HG03378 (cell line): Measurements from ENCODE around the gene TENM4.
A peak's percentile ranks its signal among the peaks of the same experiment; 100 is the strongest.
"Not testable (repeated sequence)": the region's sequence is repeated elsewhere in the genome, so short reads cannot be mapped to it uniquely, and the experiment has no call there.

Experiments
- ATAC-seq: cut with Tn5 transposase; IDR thresholded peaks from one replicate; pipeline ENCODE4 v1.9.1; 2021; ENCODE audit warnings: mild to moderate bottlenecking, moderate library complexity; ENCODE audit not compliant: unreplicated experiment

TENM4 gene

DNA sequence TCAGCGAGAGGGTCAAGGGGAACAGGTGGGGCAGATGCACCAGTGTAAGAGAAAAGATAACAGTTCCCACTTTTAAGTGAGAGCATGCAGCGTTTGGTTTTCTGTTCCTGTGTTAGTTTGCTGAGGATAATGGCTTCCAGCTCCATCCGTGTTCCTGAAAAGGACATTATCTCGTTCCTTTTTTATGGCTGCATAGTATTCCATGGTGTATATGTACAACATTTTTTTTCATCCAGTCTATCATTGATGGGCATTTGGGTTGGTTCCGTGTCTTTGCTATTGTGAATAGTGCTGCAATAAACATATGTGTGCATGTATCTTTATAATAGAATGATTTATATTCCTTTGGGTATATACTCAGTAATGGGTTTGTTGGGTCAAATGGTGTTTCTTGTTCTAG lies 218.7 kb downstream of the TENM4 start:
- not testable (repeated sequence) for ATAC-seq

DNA sequence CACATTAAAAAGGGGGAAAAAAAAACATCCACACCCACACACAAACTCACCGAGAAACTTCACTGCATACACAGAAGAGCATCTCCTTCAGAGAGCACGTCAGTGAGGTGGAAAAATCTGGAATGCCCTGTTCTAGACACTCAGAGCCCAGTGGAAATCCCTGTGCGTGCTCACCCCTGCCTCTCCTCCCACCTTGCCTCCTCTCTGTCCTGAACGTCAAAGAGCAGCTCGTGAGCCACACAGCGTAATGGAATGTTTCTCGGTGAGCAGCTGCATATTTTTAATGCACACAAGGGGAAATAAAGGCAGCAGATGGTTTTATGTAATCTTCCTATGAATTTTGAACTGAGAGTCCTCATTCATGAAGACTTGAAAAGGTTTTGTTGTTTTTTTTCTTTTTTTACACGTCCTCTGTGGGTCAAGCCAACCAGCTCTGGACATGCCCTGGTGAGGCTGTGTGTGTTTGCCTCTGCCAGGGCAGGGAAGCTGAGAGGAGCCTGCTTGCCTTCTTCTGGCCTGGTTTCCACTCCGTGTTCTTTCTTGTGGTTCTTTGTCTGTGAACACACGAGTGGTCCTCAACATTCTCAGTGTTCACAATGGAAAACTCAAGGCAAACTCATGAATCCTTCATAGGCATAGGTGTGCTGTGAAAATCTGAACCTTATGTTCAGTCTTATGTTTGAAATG lies 219.2 kb downstream of the TENM4 start:
- ATAC-seq, result no peak

DNA sequence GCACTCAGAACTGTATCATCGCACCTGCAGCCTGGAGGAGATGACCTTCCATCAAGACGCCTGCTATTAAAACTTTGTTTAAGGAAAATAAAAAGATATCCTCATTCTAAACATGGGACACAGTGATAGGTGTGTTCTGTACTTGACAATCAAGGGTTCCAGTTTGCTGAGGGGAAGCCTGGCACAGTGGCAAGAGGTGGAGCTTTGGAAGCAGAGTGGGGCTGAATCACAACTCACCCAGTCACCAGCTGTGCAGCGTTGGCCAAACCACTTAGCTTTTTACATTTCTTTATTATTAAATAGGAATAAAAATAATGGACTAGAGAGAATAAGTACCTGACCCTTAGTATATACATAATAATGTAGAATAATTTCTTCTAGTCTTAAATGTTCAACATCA lies 220.7 kb downstream of the TENM4 start:
- no peak for ATAC-seq

DNA sequence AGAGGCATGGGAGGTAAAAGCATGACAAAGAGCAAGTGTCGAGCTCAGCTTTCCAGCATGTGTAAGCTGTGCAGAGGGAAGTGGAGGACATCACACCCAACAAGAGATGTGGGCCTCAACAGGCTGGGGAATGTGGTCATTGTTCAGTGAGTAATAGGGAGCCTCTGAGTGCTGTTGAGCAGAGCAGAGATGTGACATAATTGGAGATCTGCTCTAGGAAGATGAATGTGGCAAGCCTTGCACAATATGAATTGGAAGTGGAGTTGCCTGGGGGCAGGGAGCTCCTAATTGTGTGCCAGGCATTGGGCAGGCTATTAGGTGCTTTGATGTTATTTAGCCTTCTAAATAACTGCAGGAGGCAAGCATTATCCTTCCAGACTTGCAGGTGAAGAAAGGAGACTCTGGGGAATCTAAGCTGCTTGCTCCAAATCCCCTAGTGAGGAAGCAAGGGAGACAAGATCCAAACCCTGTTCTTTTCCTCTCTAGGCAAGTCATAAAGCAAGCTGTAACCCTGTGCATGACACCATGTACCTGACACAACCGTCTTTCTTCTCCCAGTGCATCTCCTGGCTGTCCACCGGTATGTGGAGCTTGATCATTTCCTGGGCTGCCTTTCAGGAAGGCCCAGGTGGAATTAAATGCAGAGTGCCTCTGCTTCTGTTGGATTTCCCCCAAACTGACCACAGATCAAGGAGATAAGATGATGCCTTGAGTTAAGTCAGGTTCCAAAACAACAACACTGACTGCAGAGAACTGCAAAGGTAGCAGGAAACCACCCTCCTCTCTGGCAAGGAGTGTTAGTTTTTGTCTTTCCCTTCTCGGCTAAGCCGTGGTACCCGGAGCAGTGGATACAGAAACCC lies 221.4 kb downstream of the TENM4 start:
- ATAC-seq, result no peak

DNA sequence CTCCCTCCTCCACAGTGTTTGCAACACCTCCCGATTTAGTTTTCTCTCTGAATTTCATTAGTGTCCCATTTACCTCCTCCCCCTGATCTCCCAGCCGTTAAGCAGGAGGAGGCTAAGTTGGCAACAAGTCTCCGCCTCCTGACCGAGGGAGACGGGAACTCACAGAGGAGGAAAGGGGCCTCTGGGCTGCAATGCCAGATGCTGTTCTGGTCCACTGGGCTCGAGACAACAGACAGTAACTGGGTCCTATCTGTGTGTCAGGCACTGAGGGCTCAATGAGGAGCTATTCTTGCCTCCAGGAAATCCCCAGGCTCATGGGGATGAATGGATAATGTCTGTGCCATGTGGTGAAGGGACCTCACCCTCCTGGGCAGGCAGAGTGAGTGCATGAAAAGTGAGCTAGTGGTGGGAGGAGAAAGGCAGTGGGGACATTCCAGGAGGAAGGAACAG lies 228.1 kb downstream of the TENM4 start:
- no peak for ATAC-seq

DNA sequence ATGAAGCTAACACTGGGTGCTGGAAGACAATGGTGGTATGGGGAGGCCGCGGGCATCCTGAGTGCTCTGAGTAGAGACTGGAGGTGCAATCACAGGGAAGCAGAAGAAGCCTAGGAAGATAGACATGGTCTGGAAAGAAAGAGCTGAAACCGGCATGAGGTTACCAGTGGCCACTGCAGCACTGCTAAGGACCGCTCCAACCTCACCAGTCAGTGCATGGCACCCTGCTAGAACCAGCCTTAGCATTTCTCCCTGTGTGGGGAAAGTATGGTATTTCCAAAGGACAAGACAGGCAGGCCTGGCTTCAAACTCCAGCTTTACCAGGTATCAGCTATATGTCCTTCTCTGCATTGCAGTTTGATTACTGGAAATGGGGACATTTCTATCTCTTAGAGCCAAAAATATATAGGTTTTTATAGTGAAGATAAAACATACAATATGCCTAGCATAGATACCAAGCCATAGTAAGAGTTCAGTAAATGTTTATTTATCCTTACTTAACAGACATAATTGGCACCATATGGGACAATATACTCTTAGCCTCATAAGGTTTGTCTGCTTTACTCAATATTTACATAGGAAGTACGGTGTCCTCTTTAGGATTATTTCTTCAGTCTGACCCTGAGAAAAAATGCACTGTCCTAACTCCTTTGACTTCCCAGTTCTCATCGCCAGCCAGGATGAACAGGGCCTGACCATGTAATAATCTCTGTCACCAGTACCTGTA lies 231.1 kb downstream of the TENM4 start:
- ATAC-seq, result no peak

- ATAC-seq, result peak; percentile 84
Measured at GRCh38 chr11:79208126-79208525, 232.7 kb downstream of the TENM4 start.

DNA sequence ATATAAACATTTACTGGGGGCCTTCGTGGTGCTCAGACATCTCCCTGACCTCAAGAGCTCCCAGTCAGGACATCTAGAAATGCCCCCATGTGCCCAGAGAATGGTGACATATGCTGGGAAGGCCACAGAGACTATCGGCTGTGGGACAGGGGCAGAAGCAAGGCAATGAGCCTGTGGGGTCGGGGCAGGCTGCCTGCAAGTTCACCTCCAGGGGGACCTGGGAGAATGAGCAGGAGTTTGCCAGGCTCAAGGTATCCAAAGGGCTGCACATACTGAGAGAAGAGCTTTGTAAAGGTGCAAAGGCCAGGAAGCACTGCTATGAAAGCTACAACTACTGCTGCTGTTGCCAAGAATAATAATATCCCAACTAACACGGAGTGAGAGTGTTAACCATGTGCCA lies 233.9 kb downstream of the TENM4 start:
- ATAC-seq, result no peak

- ATAC-seq, result no peak
Measured at GRCh38 chr11:79205786-79206185, 235.0 kb downstream of the TENM4 start.

DNA sequence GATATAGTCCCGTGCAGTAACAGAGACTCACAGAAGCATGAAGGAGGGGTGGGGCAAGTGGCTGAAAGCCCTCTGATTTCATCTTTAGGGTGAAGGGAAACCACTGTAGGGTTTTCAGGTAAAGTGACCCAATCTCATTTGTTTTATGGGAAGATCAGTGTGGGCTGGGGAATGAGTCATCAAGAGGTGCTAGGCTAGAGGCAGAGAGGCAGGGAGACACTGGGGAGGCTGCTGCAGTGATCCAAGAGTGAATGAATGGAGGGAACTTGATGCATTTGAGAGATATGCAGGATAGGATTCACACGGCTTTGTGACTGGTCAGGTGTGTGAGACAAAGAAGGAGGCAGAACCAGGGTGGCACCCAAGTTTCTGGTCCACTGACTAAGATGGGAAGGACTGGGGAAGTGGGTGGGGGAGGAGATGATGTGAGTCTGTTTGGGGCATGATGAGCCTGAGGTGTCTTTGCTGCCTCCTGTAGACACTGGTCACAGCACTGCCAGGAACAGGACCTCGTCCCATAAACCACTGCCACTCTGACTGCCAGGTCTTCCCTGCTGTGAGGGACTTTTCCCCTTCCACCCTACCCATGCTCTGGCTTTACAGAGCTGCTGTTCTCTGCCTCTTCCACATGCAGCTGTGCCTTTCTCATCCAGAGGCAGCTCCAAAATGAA lies 239.0 kb downstream of the TENM4 start:
- ATAC-seq, result peak; percentile 81

- ATAC-seq, result no peak
Measured at GRCh38 chr11:79200398-79201070, 240.3 kb downstream of the TENM4 start.

DNA sequence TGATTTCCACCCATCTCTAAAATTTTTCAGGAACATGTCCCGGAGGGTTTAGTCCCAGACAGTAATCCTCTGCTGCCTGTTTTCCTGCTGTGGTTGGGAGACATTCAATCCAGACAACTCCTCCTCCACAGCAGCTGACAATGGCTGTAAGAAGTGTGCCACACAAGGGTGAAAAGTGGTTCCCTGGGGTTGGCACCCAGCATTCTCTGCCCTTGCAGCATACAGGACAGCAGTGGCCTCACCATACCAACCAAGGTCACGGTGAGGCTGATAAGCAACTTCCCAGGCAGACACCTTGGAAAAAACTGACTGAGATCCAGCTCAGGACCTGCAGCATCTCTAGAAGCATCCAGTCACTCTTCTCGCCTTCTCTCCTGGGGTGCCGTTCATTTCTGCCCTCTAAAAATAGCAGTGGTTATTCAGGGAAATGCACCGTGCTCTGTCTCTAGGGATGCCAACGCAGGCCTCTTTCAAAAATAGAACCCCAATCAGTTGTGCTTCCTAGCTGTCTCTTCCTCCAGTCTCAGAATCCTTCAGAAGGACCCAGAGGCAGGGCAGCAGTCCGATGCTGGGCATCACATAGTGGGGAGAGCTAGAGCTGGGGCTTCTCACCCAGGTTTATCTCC lies 241.0 kb downstream of the TENM4 start:
- ATAC-seq, result no peak

GRCh38 chr11:79198898-79199250 lies 242.0 kb downstream of the TENM4 start:
- ATAC-seq, result no peak

- no peak for ATAC-seq
Measured at GRCh38 chr11:79198203-79198897, 242.5 kb downstream of the TENM4 start.

DNA sequence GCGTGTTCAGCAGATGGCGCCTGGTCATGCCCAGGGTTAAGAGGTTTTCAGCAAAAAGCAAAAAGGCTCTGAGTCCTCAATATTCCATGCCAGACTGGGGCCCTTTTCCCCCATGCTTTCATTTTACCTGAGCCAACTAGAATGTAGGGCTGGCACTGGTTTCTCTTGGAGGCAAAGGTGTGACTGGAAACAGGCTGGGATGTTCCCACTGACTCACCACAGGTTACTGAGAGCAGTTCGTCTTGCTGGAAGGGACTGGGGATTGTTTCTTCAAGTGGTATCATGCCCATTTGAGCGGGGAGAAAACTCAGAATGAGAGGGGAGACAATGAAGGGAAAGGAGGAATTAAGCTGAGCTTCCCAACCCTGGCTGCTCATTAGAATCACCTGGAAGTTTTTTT lies 243.9 kb downstream of the TENM4 start:
- no peak for ATAC-seq

GRCh38 chr11:79195209-79195608 lies 245.6 kb downstream of the TENM4 start:
- ATAC-seq, result no peak

- ATAC-seq, result no peak
Measured at GRCh38 chr11:79193663-79194310, 247.0 kb downstream of the TENM4 start.

DNA sequence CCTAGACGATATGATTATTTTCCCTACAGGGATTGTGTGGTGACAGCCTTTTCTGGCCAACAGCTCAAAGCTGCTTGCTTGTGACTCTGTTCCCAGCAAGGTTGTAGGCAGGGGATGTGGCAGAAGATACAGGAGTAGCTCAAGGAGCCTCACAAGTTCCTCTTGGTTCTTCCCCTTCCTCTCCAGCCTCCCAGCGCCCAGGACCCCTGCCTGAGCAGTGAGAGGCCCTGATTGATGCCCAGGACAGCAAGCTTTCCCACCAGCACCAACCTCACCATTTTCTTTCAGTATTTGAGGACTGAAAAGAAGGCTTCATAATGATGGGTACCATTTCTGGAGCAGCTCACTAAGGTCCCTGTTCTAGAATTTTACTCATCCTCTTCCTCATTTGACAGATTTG lies 248.0 kb downstream of the TENM4 start:
- ATAC-seq, result no peak

DNA sequence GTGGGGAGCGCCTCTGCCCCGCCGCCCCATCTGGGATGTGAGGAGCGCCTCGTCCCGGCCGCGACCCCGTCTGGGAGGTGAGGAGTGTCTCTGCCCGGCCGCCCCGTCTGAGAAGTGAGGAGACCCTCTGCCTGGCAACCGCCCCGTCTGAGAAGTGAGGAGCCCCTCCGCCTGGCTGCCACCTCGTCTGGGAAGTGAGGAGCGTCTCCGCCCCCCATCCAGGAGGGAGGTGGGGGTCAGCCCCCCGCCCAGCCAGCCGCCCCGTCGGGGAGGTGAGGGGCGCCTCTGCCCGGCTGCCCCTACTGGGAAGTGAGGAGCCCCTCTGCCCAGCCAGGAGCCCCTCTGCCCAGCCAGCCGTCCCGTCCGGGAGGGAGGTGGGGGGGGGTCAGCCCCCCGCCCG lies 249.1 kb downstream of the TENM4 start:
- ATAC-seq, result not testable (repeated sequence)
